Mesenchymal stem cell (in vitro differentiated cells and primary cell): ENCODE data around the gene CYSRT1.

Experiments used
- DNase-seq: peaks from one replicate; pipeline ENCODE4 v3.0.0-alpha.2; 2013
- H2AFZ ChIP-seq: one replicate; pipeline ENCODE4 v1.6.1; 2013; ENCODE audit warnings: low read depth, mild to moderate bottlenecking, control low read depth, inconsistent platforms, low read length, moderate library complexity
- H2AK5ac ChIP-seq: 2 replicates; pipeline ENCODE4 v1.6.1; 2013; ENCODE audit warnings: low read length, moderate library complexity, mild to moderate bottlenecking, inconsistent platforms; ENCODE audit not compliant: severe bottlenecking
- H2BK120ac ChIP-seq: one replicate; pipeline ENCODE4 v1.6.1; 2013; ENCODE audit warnings: low read depth, mild to moderate bottlenecking, inconsistent platforms, low read length, moderate library complexity
- H2BK12ac ChIP-seq, 2 experiments: one replicate each; pipeline ENCODE4 v1.6.1; 2013; ENCODE audit warnings: inconsistent platforms in 2 of 2, low read length in 2 of 2, mild to moderate bottlenecking in 2 of 2, moderate library complexity in 2 of 2, control low read depth in 1 of 2
- H2BK15ac ChIP-seq: one replicate; pipeline ENCODE4 v1.6.1; 2013; ENCODE audit warnings: mild to moderate bottlenecking, low read depth, inconsistent platforms; ENCODE audit not compliant: poor library complexity, severe bottlenecking
- H2BK5ac ChIP-seq: 2 replicates; pipeline ENCODE4 v1.6.1; 2013; ENCODE audit warnings: low read depth, mild to moderate bottlenecking, low read length, control low read depth, inconsistent platforms; ENCODE audit not compliant: poor library complexity, severe bottlenecking
- H3K14ac ChIP-seq, 2 experiments: one replicate each; pipeline ENCODE4 v1.6.1; 2013; ENCODE audit warnings: inconsistent platforms in 2 of 2, low read length in 2 of 2, control low read depth in 1 of 2, mild to moderate bottlenecking in 1 of 2, moderate library complexity in 1 of 2
- H3K18ac ChIP-seq, 2 experiments: one replicate each; pipeline ENCODE4 v1.6.1; 2013; ENCODE audit warnings: inconsistent platforms in 2 of 2, low read length in 2 of 2, control low read depth in 1 of 2, low read depth in 1 of 2, mild to moderate bottlenecking in 1 of 2
- H3K23ac ChIP-seq, 2 experiments: one replicate each; pipeline ENCODE4 v1.6.1; 2013; ENCODE audit warnings: inconsistent platforms in 2 of 2, low read length in 2 of 2, mild to moderate bottlenecking in 2 of 2, moderate library complexity in 2 of 2, control low read depth in 1 of 2
- H3K27ac ChIP-seq: 2 replicates; pipeline ENCODE4 v1.5.1; 2013; ENCODE audit warnings: mild to moderate bottlenecking, moderate library complexity, low read length, control low read depth, inconsistent platforms; ENCODE audit not compliant: poor library complexity, severe bottlenecking
- H3K27me3 ChIP-seq, 2 experiments: 2 replicates each; pipeline versions ENCODE4 v1.6.1 to v1.7.0; 2013; ENCODE audit warnings: low read length in 2 of 2, mild to moderate bottlenecking in 2 of 2, moderate library complexity in 2 of 2, control low read depth in 1 of 2, inconsistent platforms in 1 of 2; ENCODE audit not compliant: control insufficient read depth in 1 of 2, insufficient read depth in 1 of 2
- H3K36me3 ChIP-seq, 2 experiments: 2 replicates each; pipeline versions ENCODE4 v1.6.1 to v1.7.0; 2013; ENCODE audit warnings: low read length in 2 of 2, control low read depth in 1 of 2, inconsistent platforms in 1 of 2, low read depth in 1 of 2, mild to moderate bottlenecking in 1 of 2; ENCODE audit not compliant: insufficient read depth in 2 of 2, control insufficient read depth in 1 of 2
- H3K4ac ChIP-seq, 2 experiments: one replicate each; pipeline ENCODE4 v1.6.1; 2013; ENCODE audit warnings: inconsistent platforms in 2 of 2, low read length in 2 of 2, mild to moderate bottlenecking in 2 of 2, moderate library complexity in 2 of 2, control low read depth in 1 of 2, low read depth in 1 of 2
- H3K4me1 ChIP-seq: 2 replicates; pipeline ENCODE4 v1.6.1; 2013; ENCODE audit warnings: low read depth, low read length, control low read depth; ENCODE audit not compliant: control insufficient read depth, insufficient read depth
- H3K4me2 ChIP-seq: 2 replicates; pipeline ENCODE4 v1.6.1; 2013; ENCODE audit warnings: low read length, mild to moderate bottlenecking, inconsistent platforms; ENCODE audit not compliant: poor library complexity, severe bottlenecking
- H3K4me3 ChIP-seq, 2 experiments: 2 replicates each; pipeline versions ENCODE4 v1.5.1 to v1.7.0; 2013; ENCODE audit warnings: low read length in 2 of 2, mild to moderate bottlenecking in 2 of 2, control low read depth in 1 of 2, low read depth in 1 of 2; ENCODE audit not compliant: insufficient read depth in 1 of 2
- H3K79me1 ChIP-seq: replicated peaks from 2 replicates; pipeline ENCODE4 v1.6.1; 2013; ENCODE audit warnings: mild to moderate bottlenecking, control low read depth, low read length, inconsistent platforms; ENCODE audit not compliant: poor library complexity, severe bottlenecking
- H3K9ac ChIP-seq: 2 replicates; pipeline ENCODE4 v1.7.0; 2013; ENCODE audit warnings: mild to moderate bottlenecking, low read length, moderate library complexity
- H3K9me3 ChIP-seq: 2 replicates; pipeline ENCODE4 v1.7.0; 2013; ENCODE audit warnings: mild to moderate bottlenecking, low read length; ENCODE audit not compliant: control insufficient read depth
- H4K8ac ChIP-seq: one replicate; pipeline ENCODE4 v1.6.1; 2013; ENCODE audit warnings: inconsistent platforms, mild to moderate bottlenecking, low read length, moderate library complexity
- H4K91ac ChIP-seq: one replicate; pipeline ENCODE4 v1.6.1; 2013; ENCODE audit warnings: mild to moderate bottlenecking, low read length, inconsistent platforms
- WGBS: methylation state at CpG from one replicate; pipeline ENCODE4 v1.1.7; 2013; ENCODE audit warnings: mixed read lengths; 5-methylcytosine and 5-hydroxymethylcytosine counted together

CYSRT1 gene

DNA sequence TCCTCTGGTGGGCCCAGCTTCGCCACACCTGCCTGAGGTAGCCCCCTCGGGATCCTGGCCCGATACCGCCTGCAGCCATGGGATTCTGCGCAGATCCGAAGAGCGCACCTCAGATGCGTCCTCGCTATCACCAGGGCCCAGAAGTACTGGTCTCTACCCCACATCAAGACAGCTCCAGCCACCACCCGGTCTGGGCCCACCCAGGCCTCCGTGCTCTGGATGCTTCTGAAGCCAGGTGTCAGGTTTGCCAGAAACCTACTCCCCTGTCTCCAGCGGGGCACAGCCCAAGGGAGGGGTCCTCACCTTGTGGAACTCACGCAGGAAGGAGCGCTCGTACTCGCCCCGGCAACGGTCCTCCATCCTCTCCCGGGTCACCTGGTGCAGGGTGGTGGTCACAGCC lies 39.1 kb upstream of the CYSRT1 start:
- Histone ChIP-seq H2BK15ac (no peak overlapping the region), H3K4me2 (no peak overlapping the region), H4K91ac (no peak overlapping the region), H3K9ac (no peak overlapping the region), H3K4me3 (no peak overlapping the region), H3K27ac (no peak overlapping the region), H3K27me3 (no peaks in the 10 kb centered on the region), H2BK12ac (no peak overlapping the region), H3K18ac (no peak overlapping the region), H3K36me3 (peaks cover 74 to 76% of the 10 kb centered on the region in 2 experiments), H3K9me3 (no peaks in the 10 kb centered on the region), H2BK5ac (no peak overlapping the region), H3K14ac (no peak overlapping the region), H3K23ac (no peak overlapping the region), H2BK120ac (no peak overlapping the region), H3K4ac (no peak overlapping the region), H4K8ac (no peak overlapping the region), H2AK5ac (no peak overlapping the region), H3K4me1 (peaks cover 34% of the 10 kb centered on the region), H2AFZ (no peak overlapping the region), H3K79me1 (peaks cover 48% of the 10 kb centered on the region)
- WGBS, result 92% methylated on average over 19 of the region's 19 CpGs
- DNase-seq, result no peak

GRCh38 chr9:137186385-137186784 lies 38.6 kb upstream of the CYSRT1 start:
- DNase-seq, result no peak
- no peaks in the 10 kb centered on the region for H3K27me3 ChIP-seq
- no peak overlapping the region for H2AK5ac ChIP-seq
- H3K4me1 ChIP-seq, result peaks cover 38% of the 10 kb centered on the region
- no peak overlapping the region for H3K4me2 ChIP-seq
- no peak overlapping the region for H3K27ac ChIP-seq
- H2BK120ac ChIP-seq, result no peak overlapping the region
- no peaks in the 10 kb centered on the region for H3K9me3 ChIP-seq
- no peak overlapping the region for H3K9ac ChIP-seq
- peaks cover 50% of the 10 kb centered on the region for H3K79me1 ChIP-seq
- peak overlapping the region in 1 of 2 experiments; percentile 100 for H3K4me3 ChIP-seq
- no peak overlapping the region for H3K14ac ChIP-seq
- peaks cover 74 to 76% of the 10 kb centered on the region in 2 experiments for H3K36me3 ChIP-seq
- no peak overlapping the region for H3K4ac ChIP-seq
- H2BK12ac ChIP-seq, result no peak overlapping the region
- H4K8ac ChIP-seq, result no peak overlapping the region
- no peak overlapping the region for H3K23ac ChIP-seq
- H2BK5ac ChIP-seq, result no peak overlapping the region
- no peak overlapping the region for H2BK15ac ChIP-seq
- H3K18ac ChIP-seq, result no peak overlapping the region
- H4K91ac ChIP-seq, result no peak overlapping the region
- H2AFZ ChIP-seq, result no peak overlapping the region
- 91% methylated on average over 6 of the region's 6 CpGs for WGBS

- Histone ChIP-seq H3K23ac (no peak overlapping the region), H2BK120ac (no peak overlapping the region), H3K9me3 (no peaks in the 10 kb centered on the region), H4K91ac (no peak overlapping the region), H3K27ac (no peak overlapping the region), H2BK5ac (no peak overlapping the region), H3K18ac (no peak overlapping the region), H4K8ac (no peak overlapping the region), H3K14ac (no peak overlapping the region), H3K4me2 (peak overlapping the region; percentile 90), H2BK12ac (no peak overlapping the region), H3K27me3 (no peaks in the 10 kb centered on the region), H3K79me1 (peaks cover 57% of the 10 kb centered on the region), H2BK15ac (no peak overlapping the region), H3K4ac (no peak overlapping the region), H3K36me3 (peaks cover 76 to 78% of the 10 kb centered on the region in 2 experiments), H3K9ac (peak overlapping the region; percentile 96), H3K4me3 (peak overlapping the region; percentile 91 to 100), H3K4me1 (peaks cover 40% of the 10 kb centered on the region), H2AK5ac (no peak overlapping the region), H2AFZ (no peak overlapping the region)
- DNase-seq, result no peak
- 89% methylated on average over 15 of the region's 15 CpGs for WGBS
These were observed 37.6 kb upstream of the CYSRT1 start for GRCh38 chr9:137187386-137187785.

DNA sequence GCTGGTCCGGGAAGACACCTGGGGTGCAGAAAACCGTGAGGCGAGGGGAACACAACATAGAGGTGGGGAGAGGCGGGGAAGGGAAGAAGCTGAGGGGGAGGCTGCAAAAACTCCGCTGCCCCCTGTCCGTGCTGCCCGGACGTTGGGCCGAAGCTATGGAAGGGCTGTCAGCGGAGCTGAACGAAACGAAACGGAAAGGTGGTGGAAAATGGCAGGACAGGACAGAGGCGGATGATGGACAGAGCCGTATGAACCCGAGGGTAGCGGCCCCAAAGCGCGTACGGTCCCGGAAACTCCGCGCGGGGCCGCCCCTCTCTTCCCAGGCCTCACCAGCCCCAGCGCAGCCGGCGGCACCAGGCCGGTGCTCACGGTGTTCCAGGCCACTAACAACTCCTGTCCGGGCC lies 36.9 kb upstream of the CYSRT1 start:
- Histone ChIP-seq H2BK5ac (no peak overlapping the region), H3K27me3 (no peaks in the 10 kb centered on the region), H3K4ac (peak overlapping the region; percentile 46 to 73), H2BK15ac (peak overlapping the region; percentile 75), H4K8ac (peak overlapping the region; percentile 99), H3K9ac (peak overlapping the region; percentile 96), H3K27ac (no peak overlapping the region), H2BK120ac (no peak overlapping the region), H3K9me3 (no peaks in the 10 kb centered on the region), H3K4me3 (peak overlapping the region; percentile 91 to 100), H3K4me1 (peaks cover 43% of the 10 kb centered on the region), H3K23ac (no peak overlapping the region), H3K79me1 (peaks cover 62% of the 10 kb centered on the region), H2AK5ac (no peak overlapping the region), H3K36me3 (peaks cover 70 to 75% of the 10 kb centered on the region in 2 experiments), H4K91ac (peak overlapping the region; percentile 71), H2BK12ac (no peak overlapping the region), H3K4me2 (peak overlapping the region; percentile 90), H2AFZ (peak overlapping the region; percentile 76), H3K14ac (peak overlapping the region in 1 of 2 experiments; percentile 70), H3K18ac (peak overlapping the region; percentile 83 to 87)
- DNase-seq, result no peak
- WGBS, result under 1% methylated on average over 28 of the region's 31 CpGs
